Upper lobe of left lung (tissue), 6 donors: Measurements from ENCODE around the gene TJAP1. TPM values are rescaled to one million over a fixed set of nuclear protein-coding genes. Genes with fewer than 3 reads are reported as not detected.

ENCODE experiments used
- ATAC-seq, 2 donors: fragments of 200-7000 bp; cut with Tn5 transposase; one replicate each; pipeline ENCODE4 v1.9.1; 2022; ENCODE audit warnings: mild to moderate bottlenecking in 2 of 2, moderate library complexity in 2 of 2; ENCODE audit not compliant: low FRiP score in 2 of 2
- DNase-seq, 2 donors: peaks; one replicate each; pipeline ENCODE4 v3.0.0-alpha.2; 2019 to 2020
- H3K27ac ChIP-seq, 4 donors: fragments of 200-600 bp; sonication (generic); one replicate each; pipeline ENCODE4 v1.5.1; 2016 to 2019
- H3K27me3 ChIP-seq, 4 donors: fragments of 200-600 bp; sonication (generic); one replicate each; pipeline ENCODE4 v1.5.1; 2017 to 2019
- H3K36me3 ChIP-seq, 4 donors: fragments of 200-600 bp; sonication (generic); one replicate each; pipeline ENCODE4 v1.5.1; 2016 to 2019
- H3K4me1 ChIP-seq, 4 donors: fragments of 200-600 bp; sonication (generic); one replicate each; pipeline ENCODE4 v1.5.1; 2018 to 2019
- H3K4me3 ChIP-seq, 4 donors: fragments of 200-600 bp; sonication (generic); one replicate each; pipeline ENCODE4 v1.5.1; 2017 to 2019; ENCODE audit warnings: mild to moderate bottlenecking in 2 of 4, moderate library complexity in 1 of 4
- H3K9me3 ChIP-seq, 4 donors: fragments of 200-600 bp; sonication (generic); one replicate each; pipeline ENCODE4 v1.5.1; 2018 to 2019
- CTCF ChIP-seq, 6 experiments: fragments of 450-650 bp in 4 of 6; fragments of 200-600 bp in 2 of 6; sonication (generic) in 2 of 6; IDR thresholded peaks; one replicate each; pipeline ENCODE4 v1.5.1; 2016 to 2019; ENCODE audit warnings: antibody characterized with exemption in 6 of 6
- EP300 ChIP-seq, 4 donors: sonication (generic); formaldehyde crosslinking; IDR thresholded peaks; one replicate each; pipeline ENCODE4 v1.5.1; 2017; ENCODE audit warnings: antibody characterized with exemption in 4 of 4, control low read depth in 2 of 4
- POLR2A ChIP-seq, 4 donors: fragments of 450-650 bp; IDR thresholded peaks; one replicate each; pipeline ENCODE4 v1.5.1; 2016 to 2017; ENCODE audit warnings: antibody characterized with exemption in 4 of 4, mild to moderate bottlenecking in 2 of 4
- POLR2AphosphoS5 ChIP-seq, 2 donors: sonication (generic); formaldehyde crosslinking; IDR thresholded peaks; one replicate each; pipeline ENCODE4 v1.5.1; 2017; ENCODE audit warnings: antibody characterized with exemption in 2 of 2
- WGBS, 2 donors: methylation state at CpG; one replicate each; pipeline ENCODE4 v1.1.5; 2017 to 2018; 5-methylcytosine and 5-hydroxymethylcytosine counted together
- total RNA-seq, 6 donors: library from RNA; depleted of rRNA in 4 of 6; stranded (reverse); fragments of >200 nt in 4 of 6; gene quantifications; one replicate each; pipeline versions ENCODE4 v1.1.0 to v1.2.1, GENCODE V29; 2016 to 2021
- donor health status: DM: no; HTN: no; CAD: no; lungs with moderate emphysema.
- donor health status: DM: no; HTN: yes; CAD: no; lungs with severe emphysema.

The TJAP1 gene
- total RNA-seq, 6 donors from 2014 or later = 22.2 to 57.6 (median 31.1) TPM

GRCh38 chr6:43509142-43509983, 32.0 kb downstream of the TJAP1 start:
- DNase-seq = no peak
- no peaks in the 10 kb centered on the region for H3K9me3 ChIP-seq
- WGBS, 2 donors = 12 to 45% methylated on average over 12 to 62 of the region's 69 CpGs
- H3K36me3 ChIP-seq = peaks cover 18 to 55% (median 47%) of the 10 kb centered on the region in 4 donors
- ATAC-seq = peak in 1 of 2 donors; percentile 6
- H3K4me3 ChIP-seq = peak overlapping the region; percentile 73 to 79 (median 76)
- peaks cover 0 to 8% (median 5%) of the 10 kb centered on the region in 4 donors for H3K27me3 ChIP-seq
- TF ChIP-seq CTCF (IDR thresholded peaks at IDR 0.05) = no peak
- TF ChIP-seq EP300 (IDR thresholded peaks at IDR 0.05) = no peak
- no peak for TF ChIP-seq POLR2A (IDR thresholded peaks at IDR 0.05)
- no peak for TF ChIP-seq POLR2AphosphoS5 (IDR thresholded peaks at IDR 0.05)
- peak overlapping the region in 2 of 4 donors; percentile 50 to 69 for H3K27ac ChIP-seq
- peaks cover 19 to 44% (median 30%) of the 10 kb centered on the region in 4 donors for H3K4me1 ChIP-seq

GRCh38 chr6:43509984-43510826, 32.8 kb downstream of the TJAP1 start, which contains the start of gene LRRC73:
Gene LRRC73, minus strand, starts transcription at chr6:43510346. Its CDS starts 561 bp downstream, at chr6:43509785.
- DNase-seq (peak; percentile 87 to 99), ATAC-seq (peak; percentile 87 to 96)
- H3K27me3 ChIP-seq = peaks cover 0 to 8% (median 5%) of the 10 kb centered on the region in 4 donors
- no peaks in the 10 kb centered on the region for H3K9me3 ChIP-seq
- H3K4me3 ChIP-seq = peak within 1 kb of the TSS; percentile 73 to 79 (median 76)
- WGBS, 2 donors = 27 to 39% methylated on average over 10 to 43 of the region's 96 CpGs
- TF ChIP-seq POLR2AphosphoS5 (IDR thresholded peaks at IDR 0.05) (peak in 1 of 2 donors; percentile 60), POLR2A (IDR thresholded peaks at IDR 0.05) (peak in 2 of 4 donors; percentile 9 to 56), CTCF (IDR thresholded peaks at IDR 0.05) (no peak)
- peaks cover 25 to 52% (median 39%) of the 10 kb centered on the region in 4 donors for H3K4me1 ChIP-seq
- peak within 1 kb of the TSS in 3 of 4 donors; percentile 45 to 69 (median 50) for H3K27ac ChIP-seq
- peaks cover 18 to 53% (median 44%) of the 10 kb centered on the region in 4 donors for H3K36me3 ChIP-seq

- H3K9me3 ChIP-seq = no peaks in the 10 kb centered on the region
- DNase-seq (no peak), ATAC-seq (no peak)
- H3K4me3 ChIP-seq = peak overlapping the region in 3 of 4 donors; percentile 73 to 79 (median 74)
- H3K27ac ChIP-seq = peak overlapping the region in 3 of 4 donors; percentile 45 to 69 (median 50)
- H3K36me3 ChIP-seq = peaks cover 18 to 53% (median 42%) of the 10 kb centered on the region in 4 donors
- TF ChIP-seq EP300 (IDR thresholded peaks at IDR 0.05) (no peak), POLR2AphosphoS5 (IDR thresholded peaks at IDR 0.05) (no peak)
- peaks cover 31 to 58% (median 45%) of the 10 kb centered on the region in 4 donors for H3K4me1 ChIP-seq
- peaks cover 0 to 8% (median 5%) of the 10 kb centered on the region in 4 donors for H3K27me3 ChIP-seq
- WGBS, 2 donors = 67 to 88% methylated on average over 5 to 10 of the region's 10 CpGs
Measured at GRCh38 chr6:43510827-43511163, 33.4 kb downstream of the TJAP1 start.

- Histone ChIP-seq H3K36me3 (peaks cover 18 to 49% (median 41%) of the 10 kb centered on the region in 4 donors), H3K27ac (no peak overlapping the region), H3K9me3 (no peaks in the 10 kb centered on the region), H3K27me3 (peaks cover 0 to 8% (median 5%) of the 10 kb centered on the region in 4 donors), H3K4me1 (peaks cover 29 to 58% (median 46%) of the 10 kb centered on the region in 4 donors), H3K4me3 (no peak overlapping the region)
- no peak for TF ChIP-seq POLR2AphosphoS5 (IDR thresholded peaks at IDR 0.05)
- no peak for TF ChIP-seq CTCF (IDR thresholded peaks at IDR 0.05)
- no peak for TF ChIP-seq EP300 (IDR thresholded peaks at IDR 0.05)
- no peak for TF ChIP-seq POLR2A (IDR thresholded peaks at IDR 0.05)
- ATAC-seq (no peak), DNase-seq (no peak)
- WGBS, 2 donors = 70 to 81% methylated on average over 11 of the region's 11 CpGs
Measured at GRCh38 chr6:43511824-43512415, 34.5 kb downstream of the TJAP1 start.
